ENCODE measurements around the gene TOMM40L.

Gene TOMM40L

DNA sequence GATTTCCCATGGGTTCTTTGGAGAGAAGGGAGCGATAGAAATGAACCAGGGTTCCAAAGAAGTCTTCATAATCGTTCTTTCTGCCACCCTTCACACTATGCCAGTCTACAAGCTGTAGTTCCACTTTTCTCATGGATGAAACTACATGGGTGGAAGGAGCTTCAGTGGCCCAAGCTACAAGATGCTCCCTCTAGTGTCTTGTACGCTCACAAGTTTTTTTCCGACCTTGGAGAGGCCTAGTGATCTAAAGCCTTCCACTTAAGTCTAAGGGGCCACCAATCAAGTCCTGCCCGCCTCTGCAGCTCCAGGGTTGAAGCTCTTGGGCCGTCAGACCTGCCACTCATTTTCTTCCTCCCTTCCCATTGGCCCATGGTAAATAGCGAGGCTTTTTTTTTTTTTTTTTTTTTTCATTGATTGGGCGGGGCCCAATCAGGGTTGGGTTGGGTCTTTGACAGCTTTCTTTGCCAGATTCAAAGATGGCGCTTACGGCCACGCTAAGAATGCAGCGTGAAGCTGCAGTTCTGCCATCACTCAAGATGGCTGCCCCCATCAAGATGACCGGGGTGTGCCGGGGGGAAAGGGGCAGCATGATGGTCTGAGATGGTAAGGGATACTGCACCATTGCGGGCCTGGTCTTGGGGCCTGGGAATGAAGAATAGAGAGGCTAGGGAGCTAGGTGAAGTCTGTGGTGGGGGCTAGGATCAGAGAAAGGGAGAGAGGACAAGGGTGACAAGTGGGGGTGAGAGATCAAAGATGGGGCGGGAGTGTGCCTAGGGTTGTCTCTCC is at the start of gene TOMM40L:
TOMM40L (plus strand) TSS at position 527 of the 786 bp plus-strand sequence. CDS start 430 bp downstream, outside the sequence.
- DNase-seq (ENCODE audit: low spot score): peak; percentile 96

DNA sequence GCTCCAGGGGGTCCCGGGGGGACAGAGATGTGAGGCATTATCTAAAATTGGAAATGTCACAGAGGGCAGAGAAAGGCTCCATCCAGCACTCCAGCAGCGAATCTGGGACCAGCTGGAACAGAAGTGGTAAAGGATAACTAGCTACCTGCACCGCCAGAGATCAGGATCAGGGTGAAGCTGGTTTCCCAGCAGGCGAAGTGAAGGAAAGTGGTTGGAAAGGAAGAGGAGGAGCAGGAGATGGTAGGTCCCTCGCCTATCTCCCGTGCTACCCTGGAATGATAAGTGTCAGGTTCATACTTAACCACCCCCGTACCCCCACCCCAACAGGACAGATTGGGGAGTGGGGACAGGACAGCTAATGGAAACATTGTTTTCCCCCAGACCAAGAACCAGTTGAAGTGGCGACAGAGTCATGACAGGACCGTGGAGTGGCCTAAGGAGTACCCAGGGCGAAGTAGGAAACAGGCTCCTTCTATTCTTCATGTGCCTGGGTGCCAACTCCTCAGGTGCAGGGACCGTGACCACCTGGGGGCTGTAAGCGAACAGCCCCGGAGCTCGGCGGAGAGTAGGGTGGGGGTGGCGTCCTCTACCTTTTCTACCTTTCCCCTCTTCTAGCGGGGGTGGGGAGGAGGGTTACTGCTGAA is 49.3 kb upstream of the TOMM40L start:
- peak; percentile 14 for DNase-seq (ENCODE audit: low spot score)

DNA sequence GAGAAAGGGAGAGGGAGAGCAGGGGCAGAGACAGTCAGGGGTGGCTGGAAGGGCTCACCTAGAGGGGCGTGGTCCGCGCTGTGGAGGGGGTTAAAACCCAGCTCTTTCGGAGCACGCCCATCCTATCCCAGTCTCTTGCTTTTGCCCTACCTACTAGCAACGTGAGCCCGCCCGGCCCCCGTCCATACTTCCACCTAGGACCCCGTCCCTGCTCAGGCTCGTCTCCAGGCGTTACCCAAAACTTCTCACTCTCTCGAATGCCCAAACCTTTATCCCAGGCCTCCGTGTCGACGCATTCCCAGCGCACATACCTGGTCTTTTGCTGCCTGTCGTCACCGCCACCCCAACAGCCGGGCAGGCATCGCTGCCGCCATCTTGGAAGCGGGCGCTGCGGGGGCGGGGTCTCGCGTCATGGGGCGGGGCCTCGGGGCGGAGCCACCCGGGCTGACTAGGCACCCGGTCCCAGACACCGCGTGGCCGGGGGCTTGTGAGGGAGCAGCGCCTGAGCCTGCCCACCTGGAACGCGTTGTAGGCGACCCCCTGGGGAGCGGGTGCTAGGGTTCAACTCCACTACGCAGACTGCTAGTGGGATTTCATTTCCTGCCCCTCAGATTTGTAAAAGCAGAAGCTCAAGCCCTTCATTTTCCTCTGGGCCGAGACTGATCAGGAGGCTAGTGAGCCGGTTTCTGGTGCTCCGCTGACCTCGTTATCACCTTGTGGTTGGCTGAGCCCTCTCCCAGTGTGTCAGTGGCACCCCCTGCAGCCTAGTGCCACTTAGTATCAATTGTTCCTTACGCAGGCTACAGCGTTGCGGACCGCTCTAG is 48.5 kb upstream of the TOMM40L start, which contains the start of gene B4GALT3:
B4GALT3 (minus strand) TSS at position 396 of the 824 bp plus-strand sequence. CDS start 1,447 bp downstream, outside the sequence.
- peak; percentile 99 for DNase-seq (ENCODE audit: low spot score)

DNA sequence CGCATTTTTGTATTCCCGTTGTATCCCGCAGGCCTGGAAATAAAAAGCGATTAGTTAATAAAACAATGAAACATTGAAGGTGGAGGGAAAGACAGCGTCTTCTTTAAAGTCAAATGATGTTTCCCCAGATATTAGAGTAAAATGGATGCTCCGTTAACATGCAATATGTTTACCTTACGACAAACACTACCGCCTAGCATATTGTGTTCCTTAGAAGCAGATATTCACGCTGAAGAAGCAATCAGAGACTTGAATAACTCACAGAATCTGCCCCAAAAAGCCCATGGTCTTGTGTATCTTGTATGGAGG is 48.0 kb upstream of the TOMM40L start:
- DNase-seq (ENCODE audit: low spot score): no peak

DNA sequence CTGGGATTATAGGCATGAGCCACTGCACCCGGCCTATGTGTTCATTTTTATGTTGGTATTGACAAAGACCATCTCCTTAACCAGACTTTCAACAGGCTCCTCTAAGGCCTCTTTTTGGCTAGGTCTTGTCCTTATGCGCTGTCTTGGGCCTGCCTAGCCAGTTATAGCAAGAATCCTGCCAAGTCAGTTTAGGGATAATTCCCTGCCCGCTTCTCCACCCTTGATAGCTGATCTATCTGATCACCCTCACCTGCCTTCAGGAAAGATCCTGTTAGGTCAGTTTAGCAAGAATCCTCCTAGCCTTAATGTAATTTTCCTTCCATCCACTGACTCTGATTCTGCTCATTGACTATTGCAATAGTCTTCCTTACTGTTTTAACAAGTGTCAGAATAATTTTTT is 46.2 kb upstream of the TOMM40L start:
- no peak for DNase-seq (ENCODE audit: low spot score)

DNA sequence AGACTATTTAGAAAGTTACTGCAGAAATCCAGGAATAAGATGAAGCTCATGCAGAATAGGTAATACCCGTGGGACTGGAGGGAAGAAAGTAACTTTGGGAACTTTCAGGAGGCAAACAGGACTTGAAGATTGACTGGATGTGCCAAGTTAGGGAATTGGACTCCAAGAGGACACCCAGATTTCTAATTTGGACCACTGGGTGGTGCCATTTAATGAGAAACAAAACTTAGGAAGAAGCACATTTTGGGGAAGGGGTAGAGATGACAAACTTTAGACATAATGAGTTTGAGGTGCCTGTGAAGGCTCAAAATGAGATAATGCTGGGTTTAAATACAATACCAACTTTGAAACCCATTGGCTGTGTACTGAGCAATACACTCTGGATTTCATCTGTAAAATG is 45.2 kb upstream of the TOMM40L start:
- peak; percentile 26 for DNase-seq (ENCODE audit: low spot score)

DNA sequence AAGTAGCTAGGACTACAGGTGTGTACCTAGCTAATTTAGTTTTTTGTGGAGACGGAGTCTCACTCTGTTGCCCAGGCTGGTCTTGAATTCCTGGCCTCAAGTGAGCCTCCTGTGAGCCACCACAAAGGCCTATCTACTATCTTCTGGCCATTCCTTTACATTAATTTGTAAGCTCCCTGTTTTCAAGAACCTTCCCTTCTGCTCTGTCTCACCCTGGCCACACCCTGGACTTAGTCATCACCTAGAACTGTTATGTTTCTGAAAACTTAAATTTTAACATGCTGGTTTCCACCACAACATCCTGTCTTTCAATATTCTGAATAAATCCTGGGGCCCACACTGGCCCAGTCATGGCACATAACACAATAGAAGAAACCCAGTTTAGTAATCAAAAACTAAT is 43.6 kb upstream of the TOMM40L start:
- DNase-seq (ENCODE audit: low spot score): no peak

DNA sequence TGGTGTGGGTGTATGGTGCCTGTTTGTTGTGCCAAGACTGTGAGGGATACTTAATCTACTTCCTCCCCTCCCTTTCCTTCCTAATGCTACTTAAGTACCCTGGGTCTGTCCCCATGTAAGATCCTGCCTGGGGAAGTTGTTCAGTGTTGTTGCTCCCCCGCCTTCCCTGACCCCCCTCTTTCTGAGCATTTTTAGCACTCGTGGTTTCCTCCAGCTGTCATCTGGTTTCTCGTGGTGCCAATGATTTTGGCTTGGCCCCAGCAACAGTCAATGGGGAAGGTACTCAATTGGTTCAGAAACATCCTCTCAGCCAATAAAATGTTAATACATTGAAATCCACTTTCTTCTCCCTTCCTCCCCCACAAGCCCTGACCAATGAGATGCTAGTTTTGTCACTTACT is 40.6 kb upstream of the TOMM40L start:
- DNase-seq (ENCODE audit: low spot score): peak; percentile 22

DNA sequence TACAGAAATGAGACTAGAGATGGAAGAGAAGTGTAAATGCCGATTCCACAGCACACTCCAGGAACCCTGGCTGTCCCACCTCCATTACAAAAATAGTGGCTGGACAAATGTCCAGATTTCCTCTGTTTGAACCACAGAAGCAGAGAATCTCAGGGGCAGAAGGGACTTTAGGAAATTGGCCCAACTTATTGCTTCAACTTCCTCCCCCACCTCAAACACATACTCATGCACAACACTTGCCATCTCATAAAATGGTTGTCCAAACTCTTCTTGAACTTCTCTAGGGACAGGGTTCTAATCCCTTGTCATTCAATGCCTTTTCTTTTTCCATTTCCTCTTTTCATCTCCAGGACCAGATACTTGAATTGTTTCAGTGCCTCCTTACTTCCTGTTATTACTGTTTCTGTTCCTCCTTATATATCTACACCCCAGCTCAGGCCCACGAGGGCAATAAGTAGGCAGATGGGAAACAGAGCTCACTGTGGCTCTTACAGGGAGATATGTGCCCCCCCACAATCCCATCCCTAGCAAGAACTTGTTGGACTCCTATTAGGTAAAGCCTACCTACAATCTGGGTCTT is 40.0 kb upstream of the TOMM40L start:
- no peak for DNase-seq (ENCODE audit: low spot score)

DNA sequence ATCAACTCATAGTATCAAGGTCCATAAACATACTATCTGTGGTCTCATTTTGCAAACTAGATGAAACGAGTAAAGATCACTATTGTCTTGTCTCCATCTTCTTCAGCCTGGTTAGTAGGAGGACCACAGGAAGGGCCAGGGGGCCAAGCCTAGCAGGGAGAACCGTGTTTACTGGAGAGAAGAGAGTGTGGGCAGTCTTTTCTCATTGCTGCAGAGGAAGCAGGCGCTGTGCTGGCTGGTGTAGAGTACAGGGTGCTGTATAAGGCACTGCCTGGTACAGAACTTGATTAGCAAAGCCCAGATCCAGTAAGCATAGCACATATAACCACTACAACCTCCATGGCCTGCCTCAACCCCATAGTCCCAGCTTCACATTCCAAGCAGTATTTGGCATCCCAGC is 38.5 kb upstream of the TOMM40L start:
- no peak for DNase-seq (ENCODE audit: low spot score)

DNA sequence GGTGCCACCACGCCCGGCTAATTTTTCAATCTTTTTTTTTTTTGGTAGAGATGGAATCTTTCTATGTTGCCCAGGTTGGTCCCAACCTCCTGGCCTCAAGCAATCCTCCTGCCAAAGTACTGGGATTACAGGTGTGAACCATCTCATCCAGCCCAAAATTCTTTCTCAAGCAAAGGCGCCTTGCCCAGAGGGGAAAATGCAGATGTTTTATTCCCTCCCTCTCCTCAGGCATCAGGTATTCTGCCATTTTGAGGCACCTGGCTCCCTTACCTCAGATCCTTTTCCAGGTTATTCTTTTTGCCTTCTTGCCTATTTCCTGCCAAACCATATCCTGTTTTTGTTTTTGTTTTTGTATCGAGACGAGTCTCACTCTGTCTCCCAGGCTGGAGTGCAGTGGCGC is 37.5 kb upstream of the TOMM40L start:
- no peak for DNase-seq (ENCODE audit: low spot score)

DNA sequence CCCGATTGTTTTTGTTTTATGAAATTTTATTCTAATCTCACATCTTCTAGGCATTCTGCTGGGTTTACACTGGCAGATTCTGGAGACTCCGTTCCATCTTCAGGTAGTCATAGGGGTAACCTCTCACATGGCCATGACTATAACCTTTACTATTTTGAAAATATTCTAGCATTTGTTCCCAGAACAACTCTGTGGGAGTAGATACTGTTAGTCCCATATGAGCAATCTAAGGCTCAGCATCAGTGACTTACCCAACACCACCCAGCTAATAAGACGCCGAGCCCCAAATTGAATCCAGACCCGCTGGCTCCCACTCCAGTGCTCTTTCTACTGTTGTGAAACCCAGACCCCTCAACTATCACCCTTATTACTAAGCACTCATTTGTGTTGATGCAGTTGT is 36.8 kb upstream of the TOMM40L start:
- DNase-seq (ENCODE audit: low spot score): no peak

DNA sequence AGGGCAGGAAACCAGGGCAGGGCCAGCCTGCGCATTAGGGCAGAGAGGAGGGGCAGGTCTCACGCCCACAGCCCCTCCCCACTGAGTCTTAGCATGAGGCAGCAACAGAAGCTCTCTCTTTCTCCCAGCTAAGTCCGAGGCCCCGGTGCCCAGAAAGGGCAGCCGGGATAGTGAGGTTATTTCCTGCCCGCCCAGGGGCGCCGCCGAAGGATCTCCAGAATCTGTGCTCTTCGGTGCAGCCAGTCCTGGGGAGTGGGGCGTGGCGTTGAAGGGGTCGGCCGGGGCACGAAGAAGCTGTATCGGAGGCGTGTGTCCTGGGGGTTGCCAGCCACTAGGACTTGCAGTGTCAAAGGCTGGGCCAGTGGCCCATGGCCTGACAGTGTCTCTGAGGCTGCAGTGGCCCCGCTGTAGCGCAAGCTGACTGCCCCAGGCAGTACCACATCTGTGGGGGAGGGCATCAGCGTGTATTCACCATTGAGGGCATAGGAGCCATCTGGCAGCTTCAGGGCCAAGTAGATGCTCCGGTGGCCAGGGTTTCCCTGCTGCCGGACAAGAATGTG is 34.8 kb upstream of the TOMM40L start:
- no peak for DNase-seq (ENCODE audit: low spot score)

DNA sequence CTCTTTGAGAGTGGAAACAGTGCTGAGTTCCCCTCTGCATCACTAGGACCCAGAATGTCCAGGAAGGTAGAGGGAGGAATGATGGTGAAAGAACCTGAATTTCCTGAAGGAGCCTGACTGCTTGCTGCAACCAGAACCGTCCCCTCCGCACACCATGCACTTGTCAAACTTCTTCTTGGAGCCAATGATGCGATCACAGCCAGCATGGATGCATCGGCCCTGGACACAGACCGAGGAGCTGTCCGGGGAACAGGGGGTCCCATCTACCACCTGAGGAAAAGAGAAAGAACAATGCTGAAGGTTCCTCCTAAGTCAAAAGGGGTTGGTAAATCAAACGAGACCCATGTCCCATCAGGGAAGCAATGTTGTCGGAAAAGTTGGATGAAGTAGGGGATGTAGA is 33.9 kb upstream of the TOMM40L start:
- no peak for DNase-seq (ENCODE audit: low spot score)

DNA sequence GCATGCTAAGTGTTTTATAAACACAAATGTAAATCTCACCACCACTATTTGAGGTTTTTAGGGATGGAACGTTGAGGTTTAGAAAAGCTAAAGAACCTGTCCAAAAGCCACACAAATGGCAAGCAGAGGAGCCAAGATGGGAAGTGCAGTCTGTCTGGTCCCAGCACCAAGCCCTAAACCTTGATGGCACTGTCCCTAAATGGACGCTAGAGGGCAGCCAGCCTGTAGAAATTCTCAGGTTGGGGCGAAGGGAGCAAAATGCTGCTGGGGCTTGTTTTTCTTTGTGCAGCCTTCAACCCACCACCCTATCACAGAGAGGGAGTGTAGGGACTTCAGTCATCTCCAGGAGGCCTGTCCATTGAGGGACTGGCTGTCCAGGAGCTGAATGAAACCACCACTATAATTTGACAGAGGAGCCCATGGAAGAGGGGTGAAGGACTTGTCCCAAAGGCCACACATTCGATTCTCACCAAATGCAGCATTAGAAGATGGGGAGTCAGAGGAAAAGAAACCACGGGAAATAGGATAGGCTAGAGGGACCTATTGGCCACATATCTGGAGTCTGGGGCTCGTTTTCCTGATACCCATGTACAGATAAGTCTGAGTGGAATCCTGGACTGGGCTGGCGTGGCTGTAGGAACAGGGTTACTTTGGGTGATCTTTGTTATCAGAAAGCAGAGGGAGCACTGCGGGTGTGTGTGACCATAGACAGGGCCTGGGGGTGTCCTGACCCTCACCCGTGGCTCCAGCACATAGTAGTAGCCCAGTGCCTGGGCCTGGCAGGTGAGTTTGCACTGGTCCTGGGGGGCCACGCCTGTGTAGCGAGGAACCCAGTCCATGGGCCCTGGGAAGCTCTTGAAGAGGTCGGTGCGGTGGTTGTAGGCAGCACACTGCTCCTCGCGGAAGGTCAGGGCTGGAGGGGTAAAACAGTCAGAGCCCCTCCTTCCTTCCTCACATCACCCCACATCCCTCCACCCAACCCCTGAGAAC is 33.1 kb upstream of the TOMM40L start:
- DNase-seq (ENCODE audit: low spot score): peak; percentile 84

DNA sequence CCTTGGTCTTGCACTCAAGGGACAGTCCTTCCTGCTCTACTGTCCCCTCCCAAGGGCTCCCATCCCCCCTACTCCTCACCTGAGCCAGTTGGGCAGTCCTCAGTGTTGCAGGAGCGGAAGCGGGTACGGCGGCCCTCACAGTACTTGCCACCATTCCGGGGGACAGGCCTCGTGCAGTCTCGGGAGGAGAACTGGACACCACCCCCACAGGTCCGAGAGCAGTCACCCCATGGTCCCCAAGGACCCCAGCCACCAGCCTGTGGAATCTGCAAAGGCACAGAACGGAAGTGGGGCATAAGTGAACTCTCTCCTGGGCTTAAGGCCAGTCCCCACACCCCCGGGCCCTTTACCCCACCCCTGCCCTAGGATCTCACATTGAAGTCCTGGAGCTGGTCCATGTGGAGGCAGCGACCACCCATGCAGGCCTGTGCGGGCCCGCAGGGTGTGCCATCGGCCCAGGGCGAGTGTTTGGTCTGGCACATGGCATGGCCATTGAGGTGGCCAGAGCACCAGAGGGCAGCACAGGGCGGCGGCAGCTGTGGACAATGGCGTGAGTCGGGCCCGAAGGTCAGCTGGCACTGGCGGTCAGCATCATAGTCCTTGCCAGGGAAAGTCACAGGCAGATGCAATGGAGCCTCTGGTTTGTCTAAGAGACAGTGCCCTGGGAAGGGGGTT is 32.2 kb upstream of the TOMM40L start:
- DNase-seq (ENCODE audit: low spot score): no peak

DNA sequence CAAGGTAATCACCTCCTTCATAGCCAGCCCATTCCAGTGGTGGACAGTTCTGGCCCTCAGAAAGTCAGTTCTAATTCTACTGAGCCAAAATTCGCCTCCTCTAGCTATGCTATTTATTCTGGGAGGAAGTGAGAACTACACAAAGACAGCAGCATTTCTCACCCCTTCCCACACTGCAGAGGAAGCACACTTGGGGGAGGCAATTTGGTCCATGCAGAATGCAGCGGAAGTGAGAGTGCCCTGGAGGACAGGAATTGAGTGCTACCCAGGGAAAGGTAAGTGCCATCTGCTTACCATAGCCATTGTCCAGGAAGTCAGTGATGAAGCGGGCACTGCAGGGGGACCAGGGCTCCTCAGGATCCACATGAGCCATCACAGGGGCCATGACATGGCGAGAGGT is 30.7 kb upstream of the TOMM40L start:
- DNase-seq (ENCODE audit: low spot score): no peak

DNA sequence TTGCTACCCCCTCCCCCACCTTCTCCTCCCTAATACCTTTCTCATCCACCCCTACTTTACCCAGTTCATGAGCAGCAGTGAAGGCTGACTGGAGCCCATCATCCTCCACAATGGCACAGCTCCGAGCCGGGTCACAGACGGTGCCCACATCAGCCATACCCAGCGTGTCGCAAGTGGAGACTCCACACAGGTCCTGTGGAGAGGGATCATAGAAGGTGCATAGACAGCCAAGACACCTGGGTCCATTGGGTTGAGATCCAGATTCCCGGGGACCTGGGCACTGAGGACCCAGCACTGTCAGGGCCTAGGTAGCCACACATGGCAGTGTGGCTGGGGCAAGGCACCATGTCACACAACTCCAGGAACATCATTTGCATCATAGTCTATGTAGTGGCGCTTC is 29.7 kb upstream of the TOMM40L start:
- DNase-seq (ENCODE audit: low spot score): no peak

DNA sequence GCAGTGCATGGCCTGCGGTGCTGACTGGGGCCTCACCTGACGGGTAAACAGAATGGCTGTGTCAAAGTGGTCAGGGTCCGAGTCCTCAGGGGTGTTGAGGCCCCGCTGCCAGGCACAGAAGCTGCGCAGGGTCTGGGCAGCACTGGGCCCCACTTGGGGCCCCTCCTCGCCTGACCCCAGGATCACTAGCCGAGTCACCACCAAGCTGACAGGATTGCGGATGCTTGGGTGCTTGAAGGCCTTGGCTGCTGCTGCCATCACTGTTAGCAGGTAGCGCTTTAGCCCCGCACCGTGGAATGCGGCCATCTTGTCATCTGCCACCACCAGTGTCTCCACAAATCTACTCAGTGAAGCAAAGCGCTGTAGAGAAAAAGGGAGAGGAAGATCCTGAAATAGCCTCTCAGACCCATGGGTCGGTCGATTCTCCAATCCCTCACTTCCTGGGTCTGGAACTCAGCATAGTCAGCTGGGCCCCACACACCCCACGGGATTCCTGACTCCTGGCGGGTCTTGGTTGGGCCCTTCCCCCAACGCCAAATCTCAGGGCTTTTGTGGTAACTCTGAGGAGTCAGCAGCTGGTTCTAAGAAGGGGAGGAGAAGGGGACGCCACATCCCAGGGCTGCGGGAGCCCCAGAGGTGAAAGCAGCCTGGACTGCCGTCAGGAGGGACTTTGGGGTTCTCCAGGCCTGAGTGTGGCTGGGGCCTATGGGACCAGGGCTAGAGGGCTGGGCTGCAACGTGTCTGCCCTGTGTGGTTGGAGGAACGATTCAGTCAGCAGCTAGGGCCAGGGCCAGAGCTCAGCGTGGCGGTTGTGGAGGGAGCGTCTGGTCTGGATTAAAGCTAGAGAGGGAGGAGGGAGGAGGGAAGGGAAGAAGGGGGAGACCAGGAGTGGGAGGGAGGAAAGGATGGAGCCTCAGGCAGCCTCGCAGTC is 29.1 kb upstream of the TOMM40L start:
- no peak for DNase-seq (ENCODE audit: low spot score)

Measured in iPS-NIHi11 (cell line).